Stimulated activated naive CD8-positive, alpha-beta T cell treated with anti-CD3 and anti-CD28 coated beads, Interleukin-15, Interleukin-2, amounts not matched to agents 100 U/mL and 50 U/mL, for 24 hours (primary cell): ENCODE measurements around the gene STXBP1.
A peak's percentile ranks its signal among the peaks of the same experiment; 100 is the strongest.
"Not testable (repeated sequence)": the region's sequence is repeated elsewhere in the genome, so short reads cannot be mapped to it uniquely, and the experiment has no call there.

Source experiments
- ATAC-seq: fragments of 150-1000 bp; cut with Tn5 transposase; one replicate; pipeline ENCODE4 v1.10.0; 2021
- DNase-seq: peaks from one replicate; pipeline ENCODE4 v3.0.0; 2021

Gene STXBP1

GRCh38 chr9:127578627-127578951, 33.5 kb upstream of the STXBP1 start:
- DNase-seq (no peak), ATAC-seq (no peak)

- peak; percentile 86 for DNase-seq
- ATAC-seq: peak; percentile 99
Observed at GRCh38 chr9:127578952-127579853, 32.9 kb upstream of the STXBP1 start.

GRCh38 chr9:127580366-127580765, 31.7 kb upstream of the STXBP1 start:
- DNase-seq: no peak

GRCh38 chr9:127580879-127581475, 31.1 kb upstream of the STXBP1 start:
- ATAC-seq: no peak
- DNase-seq: no peak

More at GRCh38 chr9:127580366-127580765, 31.7 kb upstream of the STXBP1 start:
- no peak for ATAC-seq

- not testable (repeated sequence) for DNase-seq, ATAC-seq
Observed at GRCh38 chr9:127584474-127584805, 27.6 kb upstream of the STXBP1 start.

- ATAC-seq: no peak
- no peak for DNase-seq
Observed at GRCh38 chr9:127585161-127585819, 26.8 kb upstream of the STXBP1 start.

- ATAC-seq: no peak
Observed at GRCh38 chr9:127586096-127586495, 26.0 kb upstream of the STXBP1 start.

GRCh38 chr9:127586537-127586936, 25.5 kb upstream of the STXBP1 start:
- ATAC-seq (peak; percentile 63), DNase-seq (peak; percentile 72)

More at GRCh38 chr9:127586096-127586495, 26.0 kb upstream of the STXBP1 start:
- no peak for DNase-seq

GRCh38 chr9:127587966-127588365, 24.1 kb upstream of the STXBP1 start:
- ATAC-seq: no peak
- no peak for DNase-seq

- no peak for ATAC-seq
- DNase-seq: no peak
Observed at GRCh38 chr9:127588740-127589506, 23.2 kb upstream of the STXBP1 start.

GRCh38 chr9:127589955-127590370, 22.1 kb upstream of the STXBP1 start:
- peak; percentile 53 for ATAC-seq
- DNase-seq: peak; percentile 39

GRCh38 chr9:127595611-127596010, 16.5 kb upstream of the STXBP1 start:
- no peak for ATAC-seq
- no peak for DNase-seq

- DNase-seq: no peak
- no peak for ATAC-seq
Observed at GRCh38 chr9:127598839-127599549, 13.1 kb upstream of the STXBP1 start.

GRCh38 chr9:127599550-127599891, 12.6 kb upstream of the STXBP1 start:
- ATAC-seq: no peak
- no peak for DNase-seq

GRCh38 chr9:127603226-127603625, 8.9 kb upstream of the STXBP1 start:
- ATAC-seq (no peak), DNase-seq (no peak)

- no peak for DNase-seq
- no peak for ATAC-seq
Observed at GRCh38 chr9:127606043-127606442, 6.0 kb upstream of the STXBP1 start.

- ATAC-seq (peak; percentile 76), DNase-seq (peak; percentile 80)
Observed at GRCh38 chr9:127608104-127608966, 3.7 kb upstream of the STXBP1 start.

- DNase-seq: no peak
- ATAC-seq: no peak
Observed at GRCh38 chr9:127611603-127611898, 526 bp upstream of the STXBP1 start.

GRCh38 chr9:127612939-127613582, 984 bp downstream of the STXBP1 start:
- peak; percentile 11 for ATAC-seq
- DNase-seq: peak; percentile 49

GRCh38 chr9:127613583-127613954, 1.5 kb downstream of the STXBP1 start:
- no peak for DNase-seq
- ATAC-seq: no peak

- DNase-seq (no peak), ATAC-seq (no peak)
Observed at GRCh38 chr9:127614961-127615360, 2.9 kb downstream of the STXBP1 start.
